Astrocyte (in vitro differentiated cells and primary cell): ENCODE data around the gene PEAK3. TPM values are rescaled to one million over a fixed set of nuclear protein-coding genes. Genes with fewer than 3 reads are reported as not detected.
A peak's percentile ranks its signal among the peaks of the same experiment; 100 is the strongest.

ENCODE experiments used
- DNase-seq: peaks from one replicate; pipeline ENCODE4 v3.0.0-alpha.2; 2010; ENCODE audit warnings: low read depth
- FAIRE-seq: peaks from 2 replicates; lab custom pipeline; 2011; peaks lifted over from hg19 to GRCh38; lab: Jason Lieb, UNC
- H2AFZ ChIP-seq: 2 replicates; pipeline ENCODE4 v1.6.0; 2012; ENCODE audit warnings: low read depth, low read length, inconsistent platforms
- H3K27ac ChIP-seq: 2 replicates; pipeline ENCODE4 v1.5.1; 2011; ENCODE audit warnings: low read depth, low read length, inconsistent platforms
- H3K27me3 ChIP-seq: 2 replicates; pipeline ENCODE4 v1.6.0; 2011; ENCODE audit warnings: low read length, inconsistent platforms; ENCODE audit not compliant: insufficient read depth
- H3K36me3 ChIP-seq: 2 replicates; pipeline ENCODE4 v1.5.1; 2011; ENCODE audit warnings: low read length, inconsistent platforms; ENCODE audit not compliant: insufficient read depth
- H3K4me1 ChIP-seq: 2 replicates; pipeline ENCODE4 v1.5.1; 2011; ENCODE audit warnings: low read length, inconsistent platforms; ENCODE audit not compliant: insufficient read depth
- H3K4me2 ChIP-seq: 2 replicates; pipeline ENCODE4 v1.6.0; 2012; ENCODE audit warnings: low read length, inconsistent platforms
- H3K4me3 ChIP-seq: 2 replicates; pipeline ENCODE4 v1.5.1; 2011; ENCODE audit warnings: low read depth, mild to moderate bottlenecking, low read length, inconsistent platforms; ENCODE audit not compliant: insufficient read depth
- H3K79me2 ChIP-seq: 2 replicates; pipeline ENCODE4 v1.6.0; 2012; ENCODE audit warnings: mild to moderate bottlenecking, low read length, inconsistent platforms; ENCODE audit not compliant: insufficient read depth
- H3K9ac ChIP-seq: 2 replicates; pipeline ENCODE4 v1.6.0; 2012; ENCODE audit warnings: mild to moderate bottlenecking, low read length, inconsistent platforms
- H3K9me3 ChIP-seq: 2 replicates; pipeline ENCODE4 v1.5.1; 2012; ENCODE audit warnings: low read depth, mild to moderate bottlenecking, low read length, inconsistent platforms; ENCODE audit not compliant: insufficient read depth
- H4K20me1 ChIP-seq: 2 replicates; pipeline ENCODE4 v1.6.0; 2012; ENCODE audit warnings: low read length, inconsistent platforms; ENCODE audit not compliant: insufficient read depth
- H3K27ac Mint-ChIP-seq: one replicate; pipeline ENCODE4 v1.8.0; 2021; ENCODE audit warnings: mild to moderate bottlenecking, mixed read lengths; ENCODE audit not compliant: unreplicated experiment
- H3K27me3 Mint-ChIP-seq: one replicate; pipeline ENCODE4 v1.8.0; 2021; ENCODE audit warnings: low read depth, mixed read lengths; ENCODE audit not compliant: unreplicated experiment
- H3K36me3 Mint-ChIP-seq: one replicate; pipeline ENCODE4 v1.8.0; 2021; ENCODE audit warnings: low read depth, mixed read lengths; ENCODE audit not compliant: unreplicated experiment
- H3K4me1 Mint-ChIP-seq: one replicate; pipeline ENCODE4 v1.8.0; 2021; ENCODE audit warnings: low read depth, mixed read lengths; ENCODE audit not compliant: unreplicated experiment
- H3K4me3 Mint-ChIP-seq: one replicate; pipeline ENCODE4 v1.8.0; 2021; ENCODE audit warnings: mild to moderate bottlenecking, moderate library complexity, mixed read lengths; ENCODE audit not compliant: unreplicated experiment
- H3K9me3 Mint-ChIP-seq: one replicate; pipeline ENCODE4 v1.8.0; 2021; ENCODE audit warnings: mild to moderate bottlenecking, mixed read lengths; ENCODE audit not compliant: unreplicated experiment
- EZH2 ChIP-seq: IDR thresholded peaks from 2 replicates; pipeline ENCODE4 v1.6.1; 2012; ENCODE audit warnings: mild to moderate bottlenecking, low read length, inconsistent platforms; ENCODE audit not compliant: insufficient read depth
- total RNA-seq: library from RNA; stranded (reverse); gene quantifications from 2 replicates; pipeline ENCODE4 v1.2.1, GENCODE V29; 2021
- TF ChIP-seq, protein P1 (sequence below): IDR thresholded peaks from 2 replicates; pipeline ENCODE4 v1.5.1; 2011; ENCODE audit warnings: low read depth, mild to moderate bottlenecking, inconsistent platforms, low read length, moderate library complexity; ENCODE audit not compliant: insufficient read depth

The PEAK3 gene
- total RNA-seq, 1 donor from 2014 or later: 0.18 TPM

DNA sequence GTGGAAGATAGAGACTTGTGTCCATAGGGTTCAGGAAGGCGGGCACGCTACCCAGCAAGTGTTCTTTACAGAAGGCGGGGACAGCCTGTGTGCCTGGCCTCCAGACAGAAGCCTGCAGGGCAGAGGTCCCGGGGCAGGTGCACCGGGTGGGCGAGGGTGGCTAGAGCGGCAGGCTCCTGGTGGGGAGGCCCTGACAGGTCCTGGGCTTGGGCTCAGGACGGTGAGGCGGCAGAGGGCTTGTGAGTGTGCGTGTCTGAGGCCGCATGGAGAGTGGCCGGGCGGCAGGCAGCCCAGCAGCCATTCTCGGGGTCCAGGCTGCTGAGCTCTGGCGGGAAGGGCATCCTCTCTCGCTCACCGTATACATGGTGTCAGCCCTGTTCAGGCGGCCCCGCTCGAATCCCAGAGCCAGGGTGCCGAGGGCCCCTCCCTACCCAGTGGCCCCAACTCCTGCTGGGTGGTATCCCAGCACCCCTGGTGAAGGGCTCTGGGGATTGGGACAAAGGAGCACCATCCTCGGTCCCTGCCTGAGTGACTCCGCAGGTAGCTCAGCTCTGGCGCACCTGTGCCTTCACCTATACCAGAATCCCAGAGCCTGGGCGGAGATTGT, 35.9 kb downstream of the PEAK3 start:
- H3K36me3 ChIP-seq: peaks cover 14% of the 10 kb centered on the region
- Mint-ChIP-seq H3K27me3 (no peaks in the 10 kb centered on the region), H3K4me3 (peak overlapping the region; percentile 40), H3K9me3 (no peaks in the 10 kb centered on the region), H3K27ac (peak overlapping the region; percentile 41), H3K4me1 (peaks cover 8% of the 10 kb centered on the region), H3K36me3 (peaks cover 6% of the 10 kb centered on the region)
- FAIRE-seq (no peak), DNase-seq (no peak)
- H3K4me1 ChIP-seq: peaks cover 12% of the 10 kb centered on the region
- H2AFZ ChIP-seq: no peak overlapping the region
- H4K20me1 ChIP-seq: peaks cover 95% of the 10 kb centered on the region
- no peak overlapping the region for H3K9ac ChIP-seq
- H3K4me3 ChIP-seq: no peak overlapping the region
- no peak overlapping the region for H3K27ac ChIP-seq
- TF ChIP-seq EZH2: no peak
- TF ChIP-seq, protein P1, sequence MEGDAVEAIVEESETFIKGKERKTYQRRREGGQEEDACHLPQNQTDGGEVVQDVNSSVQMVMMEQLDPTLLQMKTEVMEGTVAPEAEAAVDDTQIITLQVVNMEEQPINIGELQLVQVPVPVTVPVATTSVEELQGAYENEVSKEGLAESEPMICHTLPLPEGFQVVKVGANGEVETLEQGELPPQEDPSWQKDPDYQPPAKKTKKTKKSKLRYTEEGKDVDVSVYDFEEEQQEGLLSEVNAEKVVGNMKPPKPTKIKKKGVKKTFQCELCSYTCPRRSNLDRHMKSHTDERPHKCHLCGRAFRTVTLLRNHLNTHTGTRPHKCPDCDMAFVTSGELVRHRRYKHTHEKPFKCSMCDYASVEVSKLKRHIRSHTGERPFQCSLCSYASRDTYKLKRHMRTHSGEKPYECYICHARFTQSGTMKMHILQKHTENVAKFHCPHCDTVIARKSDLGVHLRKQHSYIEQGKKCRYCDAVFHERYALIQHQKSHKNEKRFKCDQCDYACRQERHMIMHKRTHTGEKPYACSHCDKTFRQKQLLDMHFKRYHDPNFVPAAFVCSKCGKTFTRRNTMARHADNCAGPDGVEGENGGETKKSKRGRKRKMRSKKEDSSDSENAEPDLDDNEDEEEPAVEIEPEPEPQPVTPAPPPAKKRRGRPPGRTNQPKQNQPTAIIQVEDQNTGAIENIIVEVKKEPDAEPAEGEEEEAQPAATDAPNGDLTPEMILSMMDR: no peak
- H3K9me3 ChIP-seq: no peaks in the 10 kb centered on the region
- peaks cover 45% of the 10 kb centered on the region for H3K79me2 ChIP-seq
- H3K4me2 ChIP-seq: no peak overlapping the region
- H3K27me3 ChIP-seq: peaks cover 5% of the 10 kb centered on the region

DNA sequence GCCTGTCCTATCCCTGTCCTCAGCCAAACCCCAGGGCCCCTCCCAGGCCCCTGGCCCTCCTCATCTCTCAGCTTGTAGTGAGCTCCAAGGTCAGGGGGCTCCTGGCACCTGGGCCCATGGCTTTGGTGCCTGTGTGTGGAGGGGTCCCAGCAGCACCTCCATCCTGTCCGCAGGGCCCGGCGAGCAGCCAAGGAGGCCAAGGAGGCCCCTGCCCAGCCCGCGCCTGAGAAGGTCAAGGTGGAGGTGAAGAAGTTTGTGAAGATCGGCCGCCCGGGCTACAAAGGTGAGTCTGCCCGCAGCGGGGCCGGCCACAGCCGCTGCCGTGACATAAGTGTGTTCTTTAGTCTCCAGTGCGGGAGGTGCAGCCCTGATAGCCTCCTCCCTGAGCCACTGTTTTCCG, 36.7 kb downstream of the PEAK3 start:
- Mint-ChIP-seq H3K4me1 (peaks cover 16% of the 10 kb centered on the region), H3K27me3 (no peaks in the 10 kb centered on the region), H3K36me3 (peaks cover 6% of the 10 kb centered on the region), H3K4me3 (no peak overlapping the region), H3K27ac (no peak overlapping the region), H3K9me3 (no peaks in the 10 kb centered on the region)
- Histone ChIP-seq H3K4me2 (no peak overlapping the region), H3K4me3 (no peak overlapping the region), H3K36me3 (peaks cover 14% of the 10 kb centered on the region), H3K27me3 (no peaks in the 10 kb centered on the region), H2AFZ (no peak overlapping the region), H3K9me3 (no peaks in the 10 kb centered on the region), H4K20me1 (peaks cover 96% of the 10 kb centered on the region), H3K79me2 (peaks cover 54% of the 10 kb centered on the region), H3K4me1 (peaks cover 20% of the 10 kb centered on the region), H3K9ac (no peak overlapping the region), H3K27ac (no peak overlapping the region)
- TF ChIP-seq EZH2: no peak
- DNase-seq: no peak
- no peak for FAIRE-seq

DNA sequence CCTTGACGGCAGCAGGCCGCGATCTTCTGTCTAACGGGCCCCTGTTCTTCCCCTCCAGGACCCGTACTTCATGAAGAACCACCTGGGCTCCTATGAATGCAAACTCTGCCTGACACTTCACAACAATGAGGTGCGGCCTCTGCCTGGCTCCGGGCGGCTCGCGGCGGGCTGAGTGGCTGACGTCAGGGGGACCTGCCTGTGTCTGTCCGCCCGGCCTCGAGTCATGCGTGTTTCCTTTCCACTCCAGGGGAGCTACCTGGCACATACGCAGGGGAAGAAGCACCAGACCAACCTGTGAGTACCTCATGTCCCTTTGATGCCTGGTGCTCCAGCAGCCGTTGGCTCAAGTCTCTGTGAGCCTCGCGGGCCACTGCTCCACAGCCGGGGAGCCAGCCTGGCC, 37.5 kb downstream of the PEAK3 start:
- Histone ChIP-seq H3K4me1 (peaks cover 28% of the 10 kb centered on the region), H3K27me3 (no peaks in the 10 kb centered on the region), H3K4me3 (no peak overlapping the region), H3K27ac (no peak overlapping the region), H3K4me2 (no peak overlapping the region), H3K36me3 (peaks cover 14% of the 10 kb centered on the region), H3K79me2 (peaks cover 62% of the 10 kb centered on the region), H3K9me3 (no peaks in the 10 kb centered on the region), H3K9ac (no peak overlapping the region), H2AFZ (no peak overlapping the region), H4K20me1 (peaks cover 96% of the 10 kb centered on the region)
- Mint-ChIP-seq H3K4me1 (peaks cover 20% of the 10 kb centered on the region), H3K9me3 (no peaks in the 10 kb centered on the region), H3K4me3 (no peak overlapping the region), H3K27ac (no peak overlapping the region), H3K27me3 (no peaks in the 10 kb centered on the region), H3K36me3 (peaks cover 6% of the 10 kb centered on the region)
- FAIRE-seq (no peak), DNase-seq (no peak)
- no peak for TF ChIP-seq EZH2
- TF ChIP-seq, protein P1: no peak
